HG02798 (cell line): Measurements from ENCODE around the gene SAMD11.
"Not testable (repeated sequence)": the region's sequence is repeated elsewhere in the genome, so short reads cannot be mapped to it uniquely, and the experiment has no call there.

Experiments
- ATAC-seq: cut with Tn5 transposase; IDR thresholded peaks from one replicate; pipeline ENCODE4 v1.9.1; 2021; ENCODE audit warnings: mild to moderate bottlenecking; ENCODE audit not compliant: unreplicated experiment, poor library complexity

SAMD11 gene

DNA sequence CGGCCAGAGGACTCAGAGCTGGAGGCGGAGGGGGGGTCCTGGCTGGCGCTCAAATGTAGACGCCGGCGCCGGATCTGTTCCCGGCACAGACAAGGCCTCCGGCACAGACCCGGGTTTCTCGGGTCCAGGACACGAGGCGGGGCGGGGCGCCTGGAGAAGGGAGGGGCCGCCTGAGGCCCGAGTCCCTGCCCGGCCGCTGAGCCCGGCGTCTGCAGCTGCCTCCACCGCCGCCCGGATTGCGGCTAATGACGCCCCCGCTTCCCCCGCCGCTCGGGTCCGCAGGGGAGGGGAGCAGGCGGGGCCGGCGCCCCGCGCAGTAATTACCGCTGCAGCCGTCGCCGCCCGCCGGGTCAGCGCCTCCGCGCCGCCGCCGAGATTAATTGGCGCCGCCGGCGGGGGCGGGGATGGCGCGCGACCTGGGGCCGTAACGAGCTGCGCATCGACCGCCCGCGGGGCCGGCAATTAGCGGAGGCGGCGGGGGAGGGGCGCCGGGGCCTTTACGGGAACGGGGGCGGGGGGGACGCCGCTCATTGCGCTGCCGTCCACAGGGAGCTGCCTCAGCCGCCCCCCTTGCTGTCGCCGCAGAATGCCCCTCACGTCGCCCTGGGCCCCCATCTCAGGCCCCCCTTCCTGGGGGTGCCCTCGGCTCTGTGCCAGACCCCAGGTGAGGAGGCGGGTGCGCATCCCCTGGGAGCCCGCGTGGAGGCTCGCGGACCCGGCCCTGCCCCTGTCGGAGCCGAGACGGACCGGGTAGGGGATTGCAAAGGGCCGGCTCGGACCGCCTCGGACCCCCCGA is 18.1 kb downstream of the SAMD11 start:
- ATAC-seq = no peak

DNA sequence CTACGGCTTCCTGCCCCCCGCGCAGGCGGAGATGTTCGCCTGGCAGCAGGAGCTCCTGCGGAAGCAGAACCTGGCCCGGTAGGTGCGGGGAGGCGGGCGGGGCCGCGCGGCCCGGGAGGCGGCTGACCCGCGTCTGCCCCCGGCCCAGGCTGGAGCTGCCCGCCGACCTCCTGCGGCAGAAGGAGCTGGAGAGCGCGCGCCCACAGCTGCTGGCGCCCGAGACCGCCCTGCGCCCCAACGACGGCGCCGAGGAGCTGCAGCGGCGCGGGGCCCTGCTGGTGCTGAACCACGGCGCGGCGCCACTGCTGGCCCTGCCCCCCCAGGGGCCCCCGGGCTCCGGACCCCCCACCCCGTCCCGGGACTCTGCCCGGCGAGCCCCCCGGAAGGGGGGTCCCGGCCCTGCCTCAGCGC is 18.7 kb downstream of the SAMD11 start:
- ATAC-seq = no peak

DNA sequence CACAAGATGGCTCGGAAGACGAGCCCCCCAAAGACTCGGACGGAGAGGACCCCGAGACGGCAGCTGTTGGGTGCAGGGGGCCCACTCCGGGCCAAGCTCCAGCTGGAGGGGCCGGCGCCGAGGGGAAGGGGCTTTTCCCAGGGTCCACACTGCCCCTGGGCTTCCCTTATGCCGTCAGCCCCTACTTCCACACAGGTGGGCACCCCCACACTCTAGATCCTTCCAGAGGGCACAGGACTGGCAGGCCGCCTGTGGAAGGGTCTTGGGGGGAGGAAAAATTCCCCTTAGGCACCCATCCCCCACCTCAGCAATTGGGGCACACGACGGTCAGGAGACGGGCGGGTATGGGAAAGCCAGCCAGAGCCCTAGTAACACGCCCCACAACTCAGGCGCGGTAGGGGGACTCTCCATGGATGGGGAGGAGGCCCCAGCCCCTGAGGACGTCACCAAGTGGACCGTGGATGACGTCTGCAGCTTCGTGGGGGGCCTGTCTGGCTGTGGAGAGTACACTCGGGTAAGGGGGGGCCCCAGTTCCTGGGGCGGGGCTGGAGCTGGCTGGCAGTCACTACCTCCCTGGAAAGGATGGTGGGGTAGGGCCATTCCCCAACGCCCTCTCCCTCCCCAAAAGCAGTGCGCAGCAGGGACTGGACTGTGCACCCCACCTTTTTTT is 19.3 kb downstream of the SAMD11 start:
- ATAC-seq = no peak

DNA sequence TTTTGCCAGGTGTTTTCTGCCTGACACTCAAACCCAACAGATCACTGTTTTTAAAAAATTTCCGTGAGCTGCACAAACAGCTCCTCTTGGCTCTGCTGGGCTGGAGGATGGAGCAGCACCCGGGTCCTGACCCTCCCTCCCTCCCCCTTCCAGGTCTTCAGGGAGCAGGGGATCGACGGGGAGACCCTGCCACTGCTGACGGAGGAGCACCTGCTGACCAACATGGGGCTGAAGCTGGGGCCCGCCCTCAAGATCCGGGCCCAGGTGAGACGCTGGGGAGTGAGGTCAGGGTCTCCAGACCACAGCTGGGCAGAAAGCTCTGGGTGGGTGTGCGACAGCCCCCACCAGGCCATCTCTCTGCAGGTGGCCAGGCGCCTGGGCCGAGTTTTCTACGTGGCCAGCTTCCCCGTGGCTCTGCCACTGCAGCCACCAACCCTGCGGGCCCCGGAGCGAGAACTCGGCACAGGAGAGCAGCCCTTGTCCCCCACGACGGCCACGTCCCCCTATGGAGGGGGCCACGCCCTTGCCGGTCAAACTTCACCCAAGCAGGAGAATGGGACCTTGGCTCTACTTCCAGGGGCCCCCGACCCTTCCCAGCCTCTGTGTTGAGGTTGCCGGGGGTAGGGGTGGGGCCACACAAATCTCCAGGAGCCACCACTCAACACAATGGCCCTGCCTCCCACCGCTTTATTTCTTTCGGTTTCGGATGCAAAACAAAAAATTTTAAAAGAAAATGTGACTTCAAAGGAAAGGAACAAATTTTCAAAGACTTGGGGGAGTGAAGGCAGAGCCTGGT is 20.0 kb downstream of the SAMD11 start:
- no peak for ATAC-seq

DNA sequence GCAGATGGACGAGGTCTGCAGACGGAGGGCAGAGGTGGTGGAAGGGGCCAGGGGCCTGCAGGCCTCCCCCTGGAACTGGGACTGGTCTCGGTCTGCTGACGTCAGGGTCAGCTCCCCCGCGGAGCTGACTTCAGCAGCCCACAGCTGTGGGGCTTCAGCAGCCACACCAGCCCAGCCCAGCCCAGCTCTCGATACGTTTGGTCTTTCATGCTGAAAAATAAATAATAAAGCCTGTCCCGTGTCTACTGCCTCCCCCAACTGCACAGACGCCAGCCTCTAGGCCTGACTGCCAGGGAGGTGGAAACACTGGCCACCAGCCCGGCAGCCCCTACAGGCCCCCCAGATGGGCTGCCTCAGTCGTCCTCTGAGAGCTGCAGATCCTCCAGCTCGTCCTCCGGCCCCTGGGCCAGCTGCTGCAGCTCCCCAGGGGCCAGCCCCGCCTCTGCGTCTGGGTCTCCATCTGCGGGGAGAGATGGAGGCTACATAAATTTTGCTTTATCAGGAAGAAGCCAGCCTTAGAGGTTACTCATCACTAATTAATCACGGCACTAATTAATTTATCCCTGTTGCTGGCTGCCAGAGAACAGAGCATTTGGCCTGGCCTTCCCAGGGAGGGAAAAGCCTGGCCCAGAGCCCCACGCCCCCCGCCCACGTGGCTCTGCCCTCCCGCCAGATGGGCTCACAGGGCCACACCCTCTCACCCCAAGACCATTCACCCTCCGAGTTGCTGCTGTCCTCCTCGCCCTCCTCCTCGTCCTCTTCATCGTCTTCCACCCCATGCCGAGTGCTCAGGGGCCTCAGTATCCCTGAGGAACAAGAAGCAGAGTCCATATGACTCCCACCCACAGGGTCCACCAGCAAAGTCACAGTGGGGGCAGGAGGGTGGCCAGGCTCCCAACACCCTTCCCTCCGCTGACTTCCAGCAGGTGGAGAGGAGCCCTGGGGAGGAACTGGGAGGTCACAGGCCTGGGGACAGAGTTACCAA is 20.9 kb downstream of the SAMD11 start:
- ATAC-seq = no peak

DNA sequence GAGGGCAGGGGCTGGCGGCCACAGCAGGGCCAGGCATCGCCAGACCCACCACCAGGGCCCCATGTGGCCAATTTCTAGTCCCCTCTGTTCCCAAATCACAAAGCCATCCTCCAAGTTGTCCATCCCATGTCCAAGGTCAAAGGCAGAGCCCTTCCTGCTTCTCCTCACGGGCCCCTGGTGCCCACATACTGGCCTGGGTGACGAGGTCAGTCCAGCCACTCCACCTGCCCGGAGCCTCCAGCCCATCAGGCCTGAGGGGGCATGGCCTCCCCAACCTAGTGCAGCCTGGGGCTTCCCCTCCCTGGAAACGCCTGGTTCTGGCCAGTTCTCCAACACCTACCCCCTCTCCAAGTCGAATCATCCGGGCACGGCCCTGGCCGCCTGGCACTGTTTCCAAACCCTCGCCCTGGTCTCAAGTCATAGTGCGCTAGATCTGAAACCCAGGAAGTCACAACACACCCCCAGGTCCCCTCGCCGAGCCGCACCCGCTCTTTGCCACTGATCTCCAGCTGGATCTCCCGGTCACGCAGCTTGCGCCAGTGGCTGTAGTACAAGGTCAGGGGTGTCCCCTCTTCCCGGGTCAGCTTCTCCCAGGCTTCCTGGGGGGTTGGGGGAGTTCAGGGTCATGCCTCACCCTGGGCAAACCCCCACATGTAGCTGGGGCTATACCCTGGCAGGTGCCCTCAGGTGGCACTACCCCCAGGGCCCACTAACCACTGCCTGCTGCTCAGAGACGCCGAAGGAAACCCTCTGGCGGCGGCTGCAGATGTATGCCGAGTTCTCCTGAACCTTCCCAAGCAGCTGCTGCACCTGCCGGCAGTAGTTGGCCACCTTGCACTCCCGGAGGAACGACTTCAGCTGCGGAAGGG is 22.2 kb downstream of the SAMD11 start:
- no peak for ATAC-seq

DNA sequence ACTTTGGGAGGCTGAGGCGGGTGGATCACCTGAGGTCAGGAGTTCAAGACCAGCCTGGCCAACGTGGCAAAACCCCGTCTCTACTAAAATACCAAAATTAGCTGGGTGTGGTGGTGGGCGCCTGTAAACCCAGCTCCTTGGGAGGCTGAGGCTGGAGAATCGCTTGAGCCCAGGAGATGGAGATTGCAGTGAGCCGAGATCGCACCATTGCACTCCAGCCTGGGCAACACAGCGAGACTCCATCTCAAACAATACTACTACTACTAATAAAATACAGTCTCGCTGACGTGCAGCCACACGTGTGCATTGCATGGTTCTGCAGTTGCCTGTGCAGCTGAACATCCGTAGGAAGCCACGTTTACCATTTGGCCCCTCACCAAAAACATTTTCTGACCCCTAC is 23.1 kb downstream of the SAMD11 start:
- ATAC-seq = not testable (repeated sequence)

DNA sequence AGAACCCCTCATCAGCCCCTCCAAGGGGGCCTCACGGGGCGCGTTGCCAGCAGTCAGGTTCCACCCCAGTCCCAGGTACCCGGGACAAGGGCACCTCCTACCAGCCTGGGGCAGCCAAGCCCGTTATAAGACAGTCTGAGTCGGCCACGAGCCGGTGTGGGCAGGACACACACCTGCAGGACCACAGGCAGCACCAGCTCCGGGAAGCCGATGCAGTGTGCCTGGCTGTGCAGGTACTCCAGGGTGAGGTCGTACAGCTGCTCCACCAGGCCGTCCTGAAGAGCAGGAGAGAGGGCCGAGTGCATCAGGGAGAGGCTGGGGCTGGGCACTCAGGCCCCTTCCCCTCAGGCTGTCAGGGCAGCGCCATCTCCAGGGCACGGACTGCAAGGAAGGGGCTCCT is 24.2 kb downstream of the SAMD11 start:
- no peak for ATAC-seq

DNA sequence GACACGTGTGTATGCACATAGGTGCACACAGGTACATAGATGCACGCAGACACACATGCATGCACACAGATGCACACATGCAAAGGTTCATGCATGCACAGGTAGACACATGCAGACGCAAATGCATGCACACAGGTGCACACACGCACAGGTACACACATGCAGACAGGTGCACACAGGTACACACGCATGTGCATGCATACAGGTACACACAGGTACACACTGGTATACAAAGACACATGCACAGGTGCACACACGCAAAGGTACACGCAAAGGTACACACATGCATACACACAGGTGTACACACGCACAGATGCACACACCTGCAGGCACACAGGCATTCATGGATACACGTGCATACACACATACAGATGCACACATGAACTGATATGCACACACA is 26.5 kb downstream of the SAMD11 start:
- no peak for ATAC-seq

DNA sequence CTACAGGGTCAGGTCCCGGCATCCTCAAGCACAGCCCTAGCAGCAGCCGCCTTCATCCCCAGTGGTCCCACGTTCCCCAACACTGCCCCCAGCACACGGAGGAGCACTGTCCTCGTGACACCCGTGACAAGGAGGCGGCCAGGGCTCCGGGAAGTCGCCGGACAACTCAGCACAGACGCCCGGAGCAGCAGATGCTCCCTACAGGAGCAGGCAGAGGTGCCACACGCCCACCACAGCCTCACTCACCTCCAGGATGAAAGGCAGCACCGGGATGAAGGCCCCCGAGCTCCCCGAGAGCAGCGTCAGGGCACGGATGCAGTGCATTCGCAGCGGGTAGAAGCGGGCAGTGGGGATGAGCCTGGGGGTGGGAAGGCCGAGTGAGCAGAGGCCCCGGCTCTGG is 27.2 kb downstream of the SAMD11 start:
- ATAC-seq = no peak

DNA sequence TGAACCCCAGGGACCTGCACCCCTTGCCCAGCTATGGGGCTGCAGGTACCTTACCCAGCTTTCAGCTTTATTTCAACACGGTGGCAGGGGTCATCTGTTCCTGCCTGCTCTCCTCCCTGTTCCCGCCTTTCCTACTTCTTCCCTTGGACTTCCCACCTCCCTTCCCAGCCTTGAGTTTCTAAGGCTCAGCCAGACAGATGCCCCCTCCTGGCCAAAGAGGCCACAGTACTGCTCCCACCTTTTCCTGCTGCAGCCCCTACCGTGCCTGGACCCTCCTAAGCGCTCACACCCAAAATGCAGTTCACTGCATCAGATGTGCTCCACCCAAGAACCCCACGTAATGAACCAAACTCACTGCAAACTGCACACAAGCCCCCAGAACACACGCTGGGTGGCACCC is 27.6 kb downstream of the SAMD11 start:
- ATAC-seq = no peak

DNA sequence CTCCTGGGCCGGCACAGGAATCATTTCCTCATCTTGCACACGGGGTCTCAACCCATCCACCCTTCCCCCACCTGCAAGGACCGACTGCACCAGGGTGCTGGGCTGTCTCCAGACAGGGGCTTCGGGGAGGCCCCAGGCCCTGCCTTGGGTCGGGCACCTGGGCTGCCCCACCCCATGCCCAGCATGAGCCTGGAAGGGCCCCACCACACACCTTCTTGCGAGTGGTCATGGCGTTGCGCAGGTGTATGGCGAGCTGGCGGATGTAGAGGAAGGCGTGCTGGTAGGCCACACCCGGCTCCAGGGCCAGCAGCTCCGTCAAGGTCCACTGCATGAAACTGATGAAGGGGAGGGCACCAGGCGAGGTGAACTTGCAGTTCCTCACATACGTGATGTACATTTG is 28.5 kb downstream of the SAMD11 start:
- no peak for ATAC-seq

DNA sequence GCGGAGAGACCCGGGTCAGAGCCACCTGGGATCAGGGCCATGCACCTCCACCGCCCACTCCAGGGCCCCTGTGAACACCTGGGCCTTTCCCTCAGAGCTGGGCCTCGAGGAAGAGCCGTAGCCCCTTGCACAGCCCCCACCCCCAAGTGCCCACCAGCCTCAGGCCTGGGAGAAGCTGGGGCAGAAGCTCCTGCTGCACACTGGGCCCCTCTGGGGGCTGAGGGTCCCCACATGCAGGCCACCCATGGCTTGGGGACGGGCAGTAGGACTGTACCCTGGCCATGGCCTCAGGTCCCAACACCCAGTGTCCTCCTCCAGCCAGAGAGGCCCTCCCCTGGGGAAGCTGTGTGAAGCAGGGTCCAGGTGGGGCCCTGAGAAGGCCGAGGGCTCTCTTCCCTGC is 28.9 kb downstream of the SAMD11 start:
- ATAC-seq = no peak

DNA sequence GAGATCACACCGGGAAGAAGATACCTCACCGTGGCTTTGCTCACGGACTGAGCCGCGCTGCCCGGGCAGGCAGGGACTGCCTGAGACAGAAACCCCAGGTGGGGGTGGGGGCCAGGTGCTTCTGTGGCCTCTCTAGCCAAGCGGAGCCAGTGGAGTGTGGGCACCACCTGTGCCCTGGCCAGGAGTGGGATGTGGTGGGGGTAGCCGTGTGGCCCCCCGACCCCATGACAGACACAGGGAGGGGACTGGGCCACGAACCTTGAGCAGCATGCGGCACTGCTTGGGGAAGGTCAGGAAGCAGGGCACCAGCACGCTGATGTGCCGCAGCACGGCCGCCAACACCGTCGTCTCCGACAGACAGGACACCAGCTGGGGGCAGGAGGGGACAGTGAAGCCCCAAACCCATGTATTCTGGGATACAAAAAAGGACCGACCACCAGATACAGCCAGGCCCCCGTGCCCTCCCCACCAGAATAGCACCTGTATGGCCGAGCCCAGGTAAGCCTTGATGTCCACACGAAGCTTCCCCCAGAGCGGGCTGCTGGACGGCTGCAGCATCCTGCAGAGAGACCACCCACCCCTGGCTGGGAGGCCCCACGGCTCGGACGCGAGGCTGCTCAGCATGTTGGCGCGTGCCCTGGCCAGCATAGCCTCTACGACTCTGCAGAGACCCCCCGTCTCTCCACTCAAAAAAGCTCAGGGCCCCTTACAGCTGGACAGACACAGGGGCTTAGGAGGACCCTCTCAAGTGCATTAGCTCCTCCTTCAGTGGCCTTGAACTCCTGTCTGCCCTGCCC is 30.0 kb downstream of the SAMD11 start:
- ATAC-seq = no peak

DNA sequence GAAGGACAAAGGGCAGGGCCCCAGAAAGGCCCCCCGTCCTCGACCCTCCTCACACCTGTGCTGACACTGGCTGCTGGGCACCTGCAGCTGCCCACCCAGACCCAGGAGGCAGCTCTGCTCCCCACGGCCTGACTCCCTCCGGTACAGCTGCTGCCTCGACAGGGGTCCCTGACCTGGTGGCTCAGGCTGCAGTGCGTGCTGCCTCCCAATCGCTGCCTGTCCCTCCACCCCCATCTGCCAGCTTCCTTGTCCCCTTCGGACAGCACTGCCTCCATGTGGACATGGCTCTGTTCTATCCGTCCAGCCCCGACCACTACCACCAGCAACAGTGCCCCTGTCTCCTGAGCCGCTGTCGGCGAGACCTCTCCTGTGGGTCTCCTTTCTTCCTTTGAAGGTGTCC is 31.2 kb downstream of the SAMD11 start:
- ATAC-seq = no peak

DNA sequence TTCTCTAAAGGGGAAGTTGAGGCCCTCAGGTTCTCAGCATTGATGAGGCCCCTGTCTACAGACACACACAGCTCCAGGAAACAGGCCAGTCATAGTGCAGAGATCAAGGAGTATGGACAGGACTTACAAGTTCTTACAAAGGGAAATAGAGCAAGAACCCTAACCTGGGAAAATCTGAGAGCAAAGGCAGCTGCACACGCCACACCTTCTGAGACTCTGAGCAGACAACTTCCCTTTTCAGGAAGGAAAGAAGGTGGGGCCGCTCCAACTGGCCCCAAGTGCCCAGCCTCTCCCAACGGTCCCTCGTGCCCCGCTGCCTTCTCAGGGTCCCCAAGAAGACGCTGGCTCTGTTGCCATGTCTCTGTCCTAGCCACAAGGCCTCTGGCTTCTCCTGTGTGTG is 31.8 kb downstream of the SAMD11 start:
- no peak for ATAC-seq

DNA sequence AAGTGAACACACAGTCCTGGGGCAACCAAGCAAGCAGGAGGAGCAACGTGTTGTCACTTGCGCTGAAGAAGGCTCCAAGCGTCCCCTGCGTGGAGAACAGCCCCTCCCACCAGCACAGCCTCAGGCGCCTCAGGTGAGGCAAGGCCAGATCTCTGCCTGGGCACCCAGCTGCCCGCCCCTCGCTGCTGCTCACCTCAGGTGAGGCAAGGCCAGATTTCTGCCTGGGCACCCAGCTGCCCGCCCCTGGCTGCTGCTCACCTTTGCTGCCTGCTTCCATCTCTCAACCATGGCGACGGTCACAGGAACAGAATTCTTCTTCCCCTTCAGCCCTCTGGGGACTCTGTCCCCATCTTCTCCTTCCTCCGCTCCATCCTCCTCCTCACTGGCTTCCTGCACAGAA is 32.9 kb downstream of the SAMD11 start:
- ATAC-seq = no peak
